Neural cell (in vitro differentiated cells): ENCODE data around the gene TRIM40.

Experiments
- EP300 ChIP-seq: fragments of 450-650 bp; conservative IDR thresholded peaks from 2 replicates; pipeline ENCODE4 v1.6.1; 2014; ENCODE audit warnings: antibody characterized with exemption, mild to moderate bottlenecking, moderate library complexity; ENCODE audit not compliant: poor library complexity, severe bottlenecking
- EZH2 ChIP-seq: fragments of 200-600, 300-800 bp; shearing (Covaris generic), sonication (generic); IDR thresholded peaks from 2 replicates; pipeline ENCODE4 v1.6.1; 2014; ENCODE audit warnings: antibody characterized with exemption, low read length, borderline replicate concordance, mild to moderate bottlenecking; ENCODE audit not compliant: insufficient read depth, poor library complexity, severe bottlenecking
- MXI1 ChIP-seq: fragments of 450-650 bp; conservative IDR thresholded peaks from 2 replicates; pipeline ENCODE4 v1.6.1; 2014; ENCODE audit warnings: antibody characterized with exemption, mild to moderate bottlenecking; ENCODE audit not compliant: poor library complexity, severe bottlenecking
- POLR2AphosphoS5 ChIP-seq: IDR thresholded peaks from 2 replicates; pipeline ENCODE4 v1.6.1; 2012
- RAD21 ChIP-seq: fragments of 450-650 bp; conservative IDR thresholded peaks from 2 replicates; pipeline ENCODE4 v1.6.1; 2014; ENCODE audit warnings: antibody characterized with exemption, mild to moderate bottlenecking, moderate library complexity
- TAF1 ChIP-seq: IDR thresholded peaks from 2 replicates; pipeline ENCODE4 v1.6.1; 2012; ENCODE audit warnings: low read depth
- TF ChIP-seq, protein P1 (sequence below): fragments of 450-650 bp; IDR thresholded peaks from 2 replicates; pipeline ENCODE4 v1.5.1; 2014; ENCODE audit warnings: antibody characterized with exemption, mild to moderate bottlenecking, moderate library complexity; ENCODE audit not compliant: poor library complexity, severe bottlenecking
- TF ChIP-seq, protein P2 (sequence below): IDR thresholded peaks from 2 replicates; pipeline ENCODE4 v1.6.1; 2012; ENCODE audit warnings: borderline replicate concordance

DNA sequence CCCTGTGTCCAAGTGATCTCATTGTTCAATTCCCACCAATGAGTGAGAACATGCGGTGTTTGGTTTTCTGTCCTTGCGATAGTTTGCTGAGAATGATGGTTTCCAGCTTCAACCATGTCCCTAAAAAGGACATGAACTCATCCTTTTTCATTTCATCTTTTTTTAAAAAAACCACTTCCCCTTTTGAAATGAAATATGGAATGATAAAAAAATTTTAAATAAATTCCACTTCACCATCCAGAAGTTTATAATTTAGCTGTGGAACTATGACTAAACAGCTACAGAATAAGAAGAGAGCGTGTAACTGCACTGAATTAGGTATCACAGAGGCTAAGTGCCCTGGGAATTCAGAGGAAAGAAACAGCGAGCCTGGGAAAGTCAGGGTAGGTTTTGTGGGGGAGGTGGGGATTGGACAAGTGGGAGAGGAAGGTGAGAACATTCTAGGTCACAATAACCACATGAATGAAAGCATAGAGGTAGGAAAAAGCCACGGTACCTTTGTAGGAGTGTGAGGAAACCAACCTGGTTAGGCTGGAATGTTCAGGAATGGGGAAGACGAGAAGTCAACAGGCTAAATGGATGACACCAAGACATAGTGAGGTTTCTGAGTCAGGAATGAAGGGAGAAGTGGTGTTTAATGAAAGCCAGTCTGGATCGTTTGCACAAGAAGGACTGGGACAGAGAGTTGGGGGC, 14.1 kb downstream of the TRIM40 start:
- TF ChIP-seq, protein P1, sequence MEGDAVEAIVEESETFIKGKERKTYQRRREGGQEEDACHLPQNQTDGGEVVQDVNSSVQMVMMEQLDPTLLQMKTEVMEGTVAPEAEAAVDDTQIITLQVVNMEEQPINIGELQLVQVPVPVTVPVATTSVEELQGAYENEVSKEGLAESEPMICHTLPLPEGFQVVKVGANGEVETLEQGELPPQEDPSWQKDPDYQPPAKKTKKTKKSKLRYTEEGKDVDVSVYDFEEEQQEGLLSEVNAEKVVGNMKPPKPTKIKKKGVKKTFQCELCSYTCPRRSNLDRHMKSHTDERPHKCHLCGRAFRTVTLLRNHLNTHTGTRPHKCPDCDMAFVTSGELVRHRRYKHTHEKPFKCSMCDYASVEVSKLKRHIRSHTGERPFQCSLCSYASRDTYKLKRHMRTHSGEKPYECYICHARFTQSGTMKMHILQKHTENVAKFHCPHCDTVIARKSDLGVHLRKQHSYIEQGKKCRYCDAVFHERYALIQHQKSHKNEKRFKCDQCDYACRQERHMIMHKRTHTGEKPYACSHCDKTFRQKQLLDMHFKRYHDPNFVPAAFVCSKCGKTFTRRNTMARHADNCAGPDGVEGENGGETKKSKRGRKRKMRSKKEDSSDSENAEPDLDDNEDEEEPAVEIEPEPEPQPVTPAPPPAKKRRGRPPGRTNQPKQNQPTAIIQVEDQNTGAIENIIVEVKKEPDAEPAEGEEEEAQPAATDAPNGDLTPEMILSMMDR: no peak
- TF ChIP-seq, protein P2, sequence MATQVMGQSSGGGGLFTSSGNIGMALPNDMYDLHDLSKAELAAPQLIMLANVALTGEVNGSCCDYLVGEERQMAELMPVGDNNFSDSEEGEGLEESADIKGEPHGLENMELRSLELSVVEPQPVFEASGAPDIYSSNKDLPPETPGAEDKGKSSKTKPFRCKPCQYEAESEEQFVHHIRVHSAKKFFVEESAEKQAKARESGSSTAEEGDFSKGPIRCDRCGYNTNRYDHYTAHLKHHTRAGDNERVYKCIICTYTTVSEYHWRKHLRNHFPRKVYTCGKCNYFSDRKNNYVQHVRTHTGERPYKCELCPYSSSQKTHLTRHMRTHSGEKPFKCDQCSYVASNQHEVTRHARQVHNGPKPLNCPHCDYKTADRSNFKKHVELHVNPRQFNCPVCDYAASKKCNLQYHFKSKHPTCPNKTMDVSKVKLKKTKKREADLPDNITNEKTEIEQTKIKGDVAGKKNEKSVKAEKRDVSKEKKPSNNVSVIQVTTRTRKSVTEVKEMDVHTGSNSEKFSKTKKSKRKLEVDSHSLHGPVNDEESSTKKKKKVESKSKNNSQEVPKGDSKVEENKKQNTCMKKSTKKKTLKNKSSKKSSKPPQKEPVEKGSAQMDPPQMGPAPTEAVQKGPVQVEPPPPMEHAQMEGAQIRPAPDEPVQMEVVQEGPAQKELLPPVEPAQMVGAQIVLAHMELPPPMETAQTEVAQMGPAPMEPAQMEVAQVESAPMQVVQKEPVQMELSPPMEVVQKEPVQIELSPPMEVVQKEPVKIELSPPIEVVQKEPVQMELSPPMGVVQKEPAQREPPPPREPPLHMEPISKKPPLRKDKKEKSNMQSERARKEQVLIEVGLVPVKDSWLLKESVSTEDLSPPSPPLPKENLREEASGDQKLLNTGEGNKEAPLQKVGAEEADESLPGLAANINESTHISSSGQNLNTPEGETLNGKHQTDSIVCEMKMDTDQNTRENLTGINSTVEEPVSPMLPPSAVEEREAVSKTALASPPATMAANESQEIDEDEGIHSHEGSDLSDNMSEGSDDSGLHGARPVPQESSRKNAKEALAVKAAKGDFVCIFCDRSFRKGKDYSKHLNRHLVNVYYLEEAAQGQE: no peak
- TF ChIP-seq EP300 (no peak), TAF1 (no peak), POLR2AphosphoS5 (no peak), MXI1 (no peak), EZH2 (no peak), RAD21 (no peak)
